Germinal center (tissue), 1 donor: Measurements from ENCODE around the gene PKM.
"Not testable (repeated sequence)": the region's sequence is repeated elsewhere in the genome, so short reads cannot be mapped to it uniquely, and the experiment has no call there.

Experiments
- DNase-seq: peaks from one replicate; pipeline ENCODE4 v3.0.0; 2012; ENCODE audit warnings: mixed read lengths, low spot score

PKM gene

DNA sequence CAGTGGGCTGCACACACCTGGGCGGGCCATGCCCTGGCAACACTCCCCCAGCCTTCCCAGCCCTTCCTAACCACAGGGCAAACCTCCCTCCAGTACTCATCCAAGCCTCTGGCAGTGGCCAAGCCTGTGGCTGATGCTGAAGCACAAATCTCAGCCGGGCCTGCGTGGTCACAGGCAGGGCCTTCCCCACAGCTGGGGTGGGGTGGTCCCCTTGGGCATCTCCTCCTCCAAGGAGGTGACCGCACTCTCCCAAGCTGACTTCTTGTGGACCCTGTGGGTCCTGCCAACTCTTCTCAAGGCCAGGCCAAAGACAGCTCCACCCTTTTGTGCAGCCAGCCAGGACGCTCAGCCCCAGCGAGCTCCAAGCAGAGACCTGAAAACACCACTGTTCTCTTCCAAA, 54.8 kb downstream of the PKM start:
- DNase-seq, result no peak

DNA sequence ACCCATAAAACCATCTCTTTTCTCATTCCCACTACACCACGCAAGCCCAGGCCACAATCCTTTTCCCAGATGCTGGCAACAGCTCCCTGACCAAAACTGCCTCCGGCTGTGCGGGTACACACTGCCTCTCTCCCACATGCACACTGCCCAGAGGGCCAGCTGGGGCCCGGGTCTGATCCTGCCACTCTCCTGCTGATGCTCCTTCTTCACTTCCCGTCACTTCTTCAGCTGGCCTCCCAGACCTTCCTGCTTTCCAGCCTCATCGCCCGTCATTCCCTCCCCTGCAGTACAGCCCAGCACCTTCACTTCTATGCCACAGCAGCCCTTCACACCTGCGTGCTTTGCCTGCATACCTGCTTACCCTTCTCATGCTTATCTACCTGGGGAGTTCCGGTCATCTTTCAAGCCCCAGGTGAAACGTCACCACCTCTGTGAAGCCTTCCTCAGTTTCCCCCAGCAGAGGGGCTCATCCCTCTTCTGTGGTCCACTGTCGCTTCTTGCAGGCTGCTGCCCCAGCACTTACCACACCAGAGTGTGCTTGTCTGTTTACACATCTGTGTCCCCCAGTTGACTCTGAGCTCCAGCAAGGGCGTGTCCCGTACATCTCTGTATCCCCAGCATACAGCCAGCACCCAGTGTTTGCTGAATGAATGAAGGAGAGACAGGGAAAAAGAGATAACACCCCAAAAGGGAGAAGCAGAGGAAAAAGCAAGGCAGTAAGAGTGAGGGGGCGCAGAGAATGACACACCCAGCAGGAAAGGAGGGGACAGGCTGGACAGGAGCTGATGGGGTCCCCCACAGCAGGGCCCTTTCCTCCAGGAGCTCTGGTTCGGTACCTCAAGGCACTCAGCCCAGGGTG, 55.6 kb downstream of the PKM start:
- DNase-seq, result no peak

DNA sequence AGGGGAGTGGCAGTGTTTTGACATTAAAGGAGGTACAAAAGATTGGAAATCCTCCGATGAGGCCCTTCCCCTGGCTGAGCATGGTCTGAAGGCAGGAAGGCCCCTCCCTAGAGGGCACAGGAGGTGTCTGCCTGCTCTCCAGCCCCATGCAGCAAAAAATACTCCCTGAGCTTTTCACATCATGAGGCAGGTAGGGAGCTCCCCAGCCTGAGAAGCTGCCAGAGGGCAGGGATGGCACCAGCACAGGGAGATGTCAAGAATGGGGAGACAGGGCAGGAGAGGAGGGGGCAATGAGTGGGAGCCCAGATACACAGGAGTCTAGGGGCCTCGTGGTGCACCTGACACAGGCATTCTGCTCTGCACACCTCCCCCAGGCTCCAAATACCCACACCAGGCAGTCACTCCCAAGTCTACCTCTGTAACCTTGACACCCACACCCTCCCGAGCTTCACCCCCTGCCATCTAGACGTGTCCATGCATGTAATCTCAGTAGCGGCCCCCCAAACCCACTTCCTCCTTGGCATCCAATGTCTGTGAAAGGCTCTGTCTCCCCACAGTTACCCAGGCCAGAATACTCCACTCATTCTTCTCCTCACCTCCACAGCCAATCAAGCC, 56.3 kb downstream of the PKM start:
- DNase-seq, result no peak

DNA sequence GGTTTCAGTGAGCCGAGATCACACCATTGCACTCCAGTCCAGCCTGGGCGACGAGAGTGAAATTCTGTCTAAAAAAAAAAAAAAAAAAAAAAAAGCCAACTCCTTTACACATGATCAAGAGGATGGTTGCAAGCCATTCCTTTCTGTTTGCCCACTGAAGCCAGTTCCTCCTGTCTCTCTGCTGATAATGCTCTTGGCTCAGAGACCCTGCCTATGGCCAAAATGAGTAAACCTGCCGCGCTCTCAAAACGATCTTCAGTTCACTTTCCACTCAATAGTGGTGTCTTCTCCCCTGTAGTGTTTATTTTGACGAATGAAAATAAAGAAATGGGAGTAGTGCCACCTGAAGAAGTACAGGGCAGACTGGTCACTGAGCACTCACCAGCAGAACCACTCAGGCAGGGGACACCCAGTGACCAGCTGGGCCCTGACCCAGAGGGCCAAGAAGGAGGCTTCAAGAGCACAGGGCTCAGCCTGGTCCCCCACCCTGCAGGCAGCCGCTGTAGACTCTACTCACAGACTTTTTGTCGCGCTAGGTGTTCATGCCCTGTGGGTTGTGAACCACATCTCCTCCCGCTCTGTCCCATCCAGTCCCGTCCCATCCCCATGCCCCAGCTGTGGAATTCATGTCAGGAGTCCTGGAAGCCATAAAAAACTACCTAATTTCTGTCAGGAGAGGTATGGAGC, 57.0 kb downstream of the PKM start:
- DNase-seq, result no peak

DNA sequence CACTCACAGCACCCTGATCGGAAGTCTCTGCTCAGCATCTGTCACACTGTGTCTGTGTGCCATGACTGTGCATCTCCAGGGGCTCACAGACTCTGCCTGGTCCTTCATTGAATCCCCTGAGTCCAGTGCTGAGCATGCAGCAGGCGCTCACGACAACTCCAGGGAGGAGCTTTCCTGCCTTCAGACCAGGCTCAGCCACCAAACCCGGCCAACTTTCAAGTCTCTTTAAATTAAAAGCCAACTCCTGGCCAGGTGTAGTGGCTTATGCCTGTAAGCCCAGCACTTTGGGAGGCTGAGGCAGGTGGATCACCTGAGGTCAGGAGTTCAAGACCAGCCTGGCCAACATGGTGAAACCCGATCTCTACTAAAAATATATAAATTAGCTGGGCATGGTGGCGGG, 57.6 kb downstream of the PKM start:
- no peak for DNase-seq

DNA sequence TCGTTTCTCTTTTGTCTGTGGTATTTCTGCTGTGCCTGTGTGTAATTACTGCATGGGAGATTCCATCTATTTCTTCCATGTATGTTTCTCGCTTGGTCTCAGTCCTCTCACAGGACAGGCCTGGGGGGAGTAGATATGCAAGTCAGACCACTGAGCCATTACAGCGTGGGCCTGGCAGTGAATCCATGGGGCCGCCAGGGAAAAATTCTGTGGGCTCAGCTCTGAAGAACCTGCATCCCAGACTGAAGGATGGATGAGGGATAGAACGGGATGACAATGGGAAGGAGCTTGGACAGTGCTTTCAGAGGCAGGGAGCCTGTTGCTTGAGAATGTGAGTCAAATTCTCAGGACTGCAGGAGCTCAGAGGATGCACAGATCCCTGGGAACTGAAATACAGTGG, 58.2 kb downstream of the PKM start:
- no peak for DNase-seq

DNA sequence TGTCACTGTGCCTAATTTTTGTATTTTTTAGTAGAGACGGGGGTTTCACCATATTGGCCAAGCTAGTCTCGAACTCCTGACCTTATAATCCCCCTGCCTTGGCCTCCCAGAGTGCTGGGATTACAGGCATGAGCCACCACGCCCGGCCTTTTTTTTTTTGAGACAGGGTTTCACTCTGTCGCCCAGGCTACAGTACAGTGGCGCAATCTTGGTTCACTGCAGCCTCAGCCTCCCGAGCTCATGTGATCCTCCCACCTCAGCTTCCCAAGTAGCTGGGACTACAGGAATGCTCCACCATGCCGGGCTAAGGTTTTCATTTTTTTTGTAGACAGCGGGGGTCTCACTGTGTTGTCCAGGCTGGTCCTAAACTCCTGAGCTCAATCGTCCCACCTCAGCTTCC, 59.0 kb downstream of the PKM start:
- not testable (repeated sequence) for DNase-seq

DNA sequence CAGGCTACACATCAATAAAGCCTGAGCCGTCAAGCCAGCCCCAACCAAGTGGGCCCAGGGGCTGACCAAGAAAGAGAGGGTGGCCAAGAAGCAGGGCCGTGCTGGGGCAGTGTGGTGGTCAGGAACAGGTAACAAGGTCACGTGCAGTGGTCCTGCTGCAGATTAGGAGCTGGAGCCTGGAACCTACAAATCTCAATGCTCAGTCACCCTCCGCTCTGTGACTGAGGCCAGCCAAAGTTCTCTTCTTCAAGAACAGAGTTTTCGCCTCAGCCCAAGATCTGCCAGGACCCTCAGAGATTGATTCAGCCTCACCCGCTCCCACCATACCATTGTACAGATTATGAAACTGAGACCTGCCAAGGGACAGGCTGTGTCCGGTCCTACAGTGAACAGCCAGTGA, 60.3 kb downstream of the PKM start:
- no peak for DNase-seq

DNA sequence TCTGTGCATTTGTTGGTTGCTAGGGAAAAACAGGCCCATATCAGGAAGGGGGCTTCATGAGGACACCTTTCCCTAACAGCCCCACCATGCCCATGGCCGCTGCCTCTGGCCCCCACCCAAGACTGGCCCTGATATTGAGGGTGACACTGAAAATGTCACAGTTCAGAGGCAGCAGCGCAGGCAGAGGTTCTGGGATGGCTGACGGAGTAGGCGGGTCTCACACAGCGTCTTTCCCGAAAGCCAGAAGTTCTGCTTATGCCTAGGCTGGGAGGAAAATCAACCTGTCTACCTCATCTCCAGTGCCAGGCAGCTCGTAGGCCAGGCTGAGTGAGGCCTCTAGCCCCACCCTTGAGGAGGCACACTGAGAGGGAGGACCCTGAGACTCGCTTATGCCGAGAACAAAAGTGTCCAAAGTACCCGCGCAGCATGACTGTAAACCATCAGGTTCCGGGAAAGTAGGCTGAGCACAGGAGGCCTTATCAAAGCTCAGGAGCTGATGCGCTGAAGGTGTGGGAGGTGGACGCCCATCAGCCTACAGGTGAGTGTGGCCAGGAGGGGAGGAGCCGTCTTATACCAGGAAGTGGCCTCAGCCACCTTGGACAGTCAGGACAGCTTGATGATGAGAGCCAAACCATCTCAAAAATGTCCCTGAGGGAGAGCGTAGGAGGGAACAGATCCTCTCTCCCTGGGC, 60.9 kb downstream of the PKM start:
- DNase-seq, result no peak

DNA sequence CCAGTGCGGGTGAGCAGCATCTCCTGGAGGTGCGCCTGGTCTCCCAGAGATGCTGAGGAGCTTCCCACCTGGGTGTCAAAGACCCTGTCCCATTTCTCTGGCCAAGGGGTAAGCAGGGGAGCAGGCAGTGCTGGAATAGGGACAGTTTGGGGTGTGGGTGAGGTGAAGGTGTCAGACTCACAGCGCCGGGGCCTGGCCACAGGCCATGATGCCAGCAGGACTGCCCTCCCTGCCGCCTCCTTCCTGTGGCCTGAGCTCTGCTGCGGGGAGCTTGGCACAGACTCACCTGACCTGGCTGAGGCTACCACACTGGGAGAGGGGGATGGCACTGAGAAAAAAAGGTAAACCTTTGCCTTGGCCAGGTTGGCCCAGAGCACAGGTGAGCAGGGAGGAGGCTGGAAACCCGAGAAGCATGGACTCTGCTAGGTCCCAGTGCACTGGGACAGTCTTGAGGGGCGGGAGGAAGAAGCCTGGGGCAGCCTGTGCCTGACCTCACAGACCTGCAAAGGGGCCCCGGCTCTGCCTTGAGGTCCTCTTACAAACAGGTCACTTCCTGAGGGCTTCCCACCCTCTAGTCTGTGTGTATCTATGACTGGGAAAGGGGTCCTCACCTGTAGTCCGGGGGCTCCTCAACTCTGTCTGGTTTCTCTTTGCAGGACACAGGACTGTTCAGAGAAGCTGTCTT, 61.6 kb downstream of the PKM start:
- no peak for DNase-seq

DNA sequence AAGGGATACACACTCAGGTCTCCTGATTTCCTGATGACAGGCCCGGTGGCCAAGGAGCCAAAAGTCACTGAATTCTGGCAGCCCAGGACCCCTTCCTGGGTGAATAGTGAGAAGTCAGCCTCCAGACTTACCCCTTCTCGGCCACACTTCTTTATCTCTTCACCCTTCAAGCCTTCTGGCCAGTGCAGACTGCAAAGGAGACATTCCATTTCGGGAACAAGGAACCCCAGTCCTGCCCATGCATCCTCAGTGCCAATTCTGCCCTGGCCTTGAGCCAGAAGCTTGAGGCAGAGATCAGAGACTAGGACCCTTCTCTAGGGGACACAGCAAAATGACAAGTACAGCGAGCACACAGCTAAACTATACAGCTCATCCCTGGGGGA, 62.2 kb downstream of the PKM start:
- DNase-seq, result no peak

DNA sequence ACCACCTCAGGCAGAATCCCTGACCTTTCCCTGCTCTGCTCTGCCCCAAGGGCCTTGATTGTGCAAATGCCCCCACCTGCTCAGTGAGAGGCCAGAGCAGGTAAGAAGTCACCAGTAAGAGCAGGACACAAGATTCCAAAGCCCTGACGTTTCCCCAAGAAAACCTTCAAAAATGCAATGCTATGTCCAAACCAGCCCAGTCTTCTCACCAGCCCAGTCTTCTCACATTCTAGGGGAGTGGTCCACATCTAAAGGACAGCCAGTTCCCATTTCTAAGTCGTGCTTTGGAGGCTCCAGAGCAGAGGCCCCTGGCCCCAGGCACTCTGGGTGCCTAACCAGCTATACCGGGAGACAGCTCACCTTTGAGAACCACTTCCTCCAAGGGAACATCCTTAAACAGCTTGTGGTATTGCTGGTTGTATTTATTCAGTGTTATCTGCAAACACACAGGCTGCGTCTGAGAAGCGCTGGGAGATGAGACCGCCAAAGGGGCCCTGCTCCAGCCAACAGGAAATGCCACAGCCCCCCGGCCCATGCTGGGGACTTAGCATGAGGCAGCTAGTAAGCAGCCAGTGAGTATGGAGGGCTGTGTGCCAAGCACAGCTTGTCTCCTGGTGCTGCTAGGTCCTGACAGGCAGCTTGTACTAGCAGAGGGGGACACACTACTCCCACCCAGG, 62.7 kb downstream of the PKM start:
- DNase-seq, result no peak

DNA sequence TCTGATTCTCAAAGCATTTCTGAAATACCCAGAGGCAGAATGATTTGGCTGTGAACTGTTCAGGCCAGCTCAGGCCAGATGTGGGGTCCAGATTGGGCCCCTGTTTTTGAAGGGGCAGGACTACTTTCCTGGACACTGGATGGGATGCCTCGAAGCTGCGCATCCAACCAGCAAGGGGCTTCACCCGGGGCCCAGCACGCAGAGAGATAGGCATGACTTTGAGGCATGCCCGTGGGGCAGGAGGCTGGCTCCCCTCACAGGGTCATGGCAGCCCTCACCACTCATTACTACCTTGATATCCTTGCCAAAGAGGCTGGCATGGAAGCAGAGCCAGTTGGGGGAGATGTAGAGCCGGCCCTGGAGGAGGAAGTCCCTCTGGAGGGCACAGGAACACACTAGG, 63.5 kb downstream of the PKM start:
- DNase-seq, result no peak

DNA sequence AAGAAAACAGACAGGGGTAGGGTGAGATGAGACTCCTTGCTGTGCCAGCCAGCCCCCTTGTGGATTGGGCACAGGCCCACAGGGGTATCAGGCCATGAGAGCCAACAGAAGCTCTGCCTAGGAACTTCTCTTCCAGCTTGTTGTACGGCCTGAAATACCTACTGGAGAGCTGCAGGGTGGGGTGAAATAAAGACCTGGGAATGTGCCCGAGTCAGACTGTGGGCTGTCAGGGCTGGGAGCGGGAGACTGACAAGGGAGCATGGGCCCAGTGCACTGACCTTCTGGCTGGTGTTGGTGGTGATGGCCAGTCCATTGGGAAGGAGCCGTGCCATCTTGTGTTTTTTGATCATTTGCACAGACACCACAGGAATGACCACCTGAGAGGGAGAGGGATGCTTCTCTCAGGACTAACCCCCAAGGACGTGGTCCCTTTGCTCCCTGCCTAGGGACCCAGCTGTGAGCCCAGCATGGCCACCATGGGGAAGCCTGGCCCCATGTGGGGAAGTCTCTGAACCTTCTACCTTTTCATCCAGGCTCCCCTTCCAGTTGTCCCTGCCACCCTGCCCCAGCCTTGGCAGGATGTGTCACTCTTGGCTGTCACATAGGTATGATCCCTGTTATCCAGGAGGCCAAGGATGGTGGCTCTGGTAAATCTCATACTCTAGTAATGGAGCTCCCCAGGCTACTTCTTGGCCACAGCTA, 64.1 kb downstream of the PKM start:
- DNase-seq, result no peak

DNA sequence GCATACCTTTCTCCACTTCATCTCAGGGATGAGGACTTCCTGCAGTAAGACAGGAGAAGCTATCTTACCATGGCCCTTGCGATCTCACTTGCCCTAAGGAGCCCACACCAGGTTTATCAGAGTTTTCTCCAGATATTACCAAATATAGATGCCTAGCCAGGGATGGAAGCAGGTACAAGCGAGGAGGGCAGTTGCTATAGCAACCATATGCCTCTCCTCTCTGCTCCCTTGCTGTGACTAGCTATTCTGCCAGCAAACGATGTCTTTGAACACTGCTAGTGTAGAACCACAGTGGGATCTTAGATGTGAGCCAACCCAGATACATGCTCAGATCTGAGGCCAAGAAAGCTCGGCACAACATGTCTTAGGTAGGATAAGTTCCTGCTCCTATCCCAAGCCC, 67.3 kb downstream of the PKM start:
- DNase-seq, result no peak

DNA sequence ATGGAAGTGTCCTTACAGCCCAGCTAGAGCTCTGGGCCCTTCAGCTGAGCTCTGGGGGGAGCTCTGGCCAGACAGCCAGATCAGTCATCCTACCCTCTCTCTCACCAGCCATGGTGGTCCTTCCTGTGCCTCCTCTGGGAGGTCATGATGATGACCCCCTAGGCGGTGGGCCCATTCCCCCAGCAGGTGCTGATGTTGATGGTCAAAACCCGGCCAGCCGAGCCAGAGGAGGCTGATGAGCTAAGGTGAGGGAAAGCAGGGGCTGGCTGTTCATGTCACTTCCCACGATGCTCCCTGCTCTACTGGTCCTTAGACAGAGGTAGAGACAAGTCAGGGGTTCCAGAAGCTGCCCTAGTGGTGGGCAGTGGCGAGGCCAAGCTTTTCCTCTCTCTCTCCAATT, 68.4 kb downstream of the PKM start:
- no peak for DNase-seq

DNA sequence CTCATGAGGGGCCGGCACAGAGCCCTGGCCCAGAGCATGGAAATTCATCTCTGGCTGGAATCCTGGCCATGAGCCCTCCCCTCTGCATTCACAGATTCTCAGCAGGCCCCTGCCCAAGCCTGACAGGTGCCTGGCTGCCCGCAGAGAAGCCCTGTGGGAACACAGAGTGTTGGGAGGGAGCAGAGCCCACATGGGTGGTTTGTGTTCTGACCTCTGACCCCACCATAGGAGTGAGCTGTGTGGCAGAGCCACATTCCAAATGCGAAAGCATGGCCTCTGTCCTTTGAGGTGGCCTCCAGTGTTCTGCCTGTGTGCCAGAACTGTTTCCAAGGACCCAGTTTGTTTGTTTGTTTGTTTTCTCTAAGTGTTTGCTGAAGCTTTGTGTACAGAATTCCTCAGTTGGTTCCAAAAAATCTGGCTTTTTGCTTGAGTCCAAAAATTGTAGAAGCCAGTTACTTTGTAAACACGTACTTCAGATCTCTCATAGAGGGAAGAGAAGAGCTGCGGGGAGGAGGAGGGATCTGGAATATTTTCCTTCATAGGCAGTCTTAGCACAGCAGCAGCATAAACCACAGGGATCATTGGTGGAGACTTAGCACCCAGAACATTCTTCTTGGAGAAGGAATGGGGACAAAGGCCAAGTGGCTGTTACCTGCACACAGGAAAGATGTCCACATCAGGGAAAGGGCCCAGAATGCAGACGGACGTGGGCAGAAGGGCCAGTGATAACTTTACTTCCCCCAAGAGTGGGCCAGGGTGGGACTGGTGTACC, 69.4 kb downstream of the PKM start:
- DNase-seq, result no peak

DNA sequence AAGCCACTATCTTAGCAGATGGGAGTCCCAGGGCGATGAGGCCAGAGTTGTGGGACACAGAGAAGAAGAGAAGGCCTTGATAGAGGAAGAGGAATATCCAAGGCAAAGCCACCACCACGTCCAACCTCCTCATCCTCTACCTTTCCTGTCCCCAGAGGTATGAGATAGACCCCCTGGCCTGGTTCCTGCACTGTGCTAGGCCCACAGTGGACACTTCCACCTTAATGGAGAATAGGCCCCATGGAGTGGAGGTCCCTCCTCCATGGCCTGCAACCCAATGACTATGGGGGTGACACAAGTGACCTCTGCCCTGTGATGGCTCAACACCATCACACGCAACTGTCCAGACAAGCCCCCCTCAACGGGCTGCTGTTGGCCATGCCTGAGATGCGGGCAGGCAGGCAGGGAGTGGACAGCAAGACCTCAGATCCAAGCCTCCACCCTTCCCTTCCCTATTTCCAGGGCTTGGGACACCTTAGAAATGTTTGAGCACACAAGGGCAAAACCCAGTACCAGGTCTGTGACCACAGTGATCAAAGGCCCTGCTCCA, 70.2 kb downstream of the PKM start:
- DNase-seq, result no peak

DNA sequence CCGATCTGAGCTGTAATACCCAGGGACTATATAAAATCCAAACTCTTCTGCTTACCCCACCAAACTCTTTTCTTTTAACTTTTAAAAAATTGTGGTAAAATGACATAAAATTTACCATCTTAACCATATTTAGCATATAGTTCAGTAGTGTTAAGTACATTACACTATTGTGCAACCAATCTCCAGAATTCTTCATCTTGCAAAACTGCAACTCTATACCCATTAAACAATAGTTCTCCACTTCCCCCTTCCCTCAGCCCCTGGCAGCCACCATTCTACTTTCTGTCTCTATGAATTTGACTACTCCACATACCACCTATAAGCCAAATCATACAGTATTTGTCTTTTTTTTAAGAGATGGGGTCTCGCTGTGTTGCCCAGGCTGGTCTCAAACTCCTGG, 74.1 kb downstream of the PKM start:
- DNase-seq, result no peak
